GM23248 (cell line): ENCODE results near the gene FAM117A.

Experiments
- EZH2 ChIP-seq: fragments of 200-600 bp; sonication (generic); IDR thresholded peaks from 2 replicates; pipeline ENCODE4 v1.6.1; 2018; ENCODE audit warnings: antibody characterized with exemption, mild to moderate bottlenecking; ENCODE audit not compliant: insufficient read depth, poor library complexity, severe bottlenecking
- EZH2phosphoT487 ChIP-seq: fragments of 200-600 bp; sonication (generic); IDR thresholded peaks from 2 replicates; pipeline ENCODE4 v1.6.1; 2018; ENCODE audit warnings: antibody characterized with exemption, moderate library complexity, mild to moderate bottlenecking, low read depth; ENCODE audit not compliant: insufficient read depth

DNA sequence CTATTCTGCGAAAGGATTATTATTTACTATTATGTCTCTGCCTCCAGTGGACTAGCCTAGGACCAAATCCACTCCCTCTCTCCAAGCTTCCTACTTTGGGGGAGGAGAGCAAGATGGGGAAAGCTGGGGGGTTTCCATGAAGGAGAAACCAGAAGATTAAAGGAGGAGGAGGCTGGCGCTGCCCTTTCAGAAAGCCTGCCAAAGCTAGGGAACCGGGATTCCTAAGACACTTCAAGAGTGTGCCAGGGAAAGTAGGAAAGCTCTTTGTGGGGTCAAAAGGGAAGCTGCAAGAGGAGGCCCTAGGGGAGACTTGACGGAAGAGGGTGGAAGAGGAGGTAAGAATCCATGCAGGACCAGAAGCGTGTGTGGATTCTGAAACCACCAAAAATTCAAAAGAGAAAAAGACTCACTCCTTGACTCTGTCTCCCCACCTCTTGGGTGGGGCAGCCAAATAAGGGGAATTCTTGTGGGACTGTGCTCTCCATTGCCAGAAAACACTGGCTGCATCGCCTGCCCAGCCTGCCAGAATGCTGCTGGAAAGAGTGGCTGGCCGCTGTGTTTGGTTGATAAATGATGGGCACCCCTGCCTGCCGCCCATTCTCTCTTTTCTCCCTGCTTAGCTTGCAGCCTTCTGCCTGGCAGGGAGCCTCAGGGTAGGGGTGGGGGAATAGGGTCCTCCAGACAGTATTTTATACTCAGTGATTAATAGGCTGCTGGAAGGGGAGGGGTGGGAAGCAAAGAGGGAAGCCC lies 12.8 kb upstream of the FAM117A start:
- TF ChIP-seq EZH2 (no peak), EZH2phosphoT487 (no peak)
